ENCODE measurements around the gene ADGRA1. TPM values are rescaled to one million over a fixed set of nuclear protein-coding genes. Genes with fewer than 3 reads are reported as not detected.

The ADGRA1 gene
- total RNA-seq, 1 experiment from 2014 or later: not detected

GRCh38 chr10:133178357-133179127, 90.8 kb downstream of the ADGRA1 start:
- DNase-seq (ENCODE audit: low spot score): no peak

- no peak for DNase-seq (ENCODE audit: low spot score)
Observed at GRCh38 chr10:133179128-133179520, 91.4 kb downstream of the ADGRA1 start.

DNA sequence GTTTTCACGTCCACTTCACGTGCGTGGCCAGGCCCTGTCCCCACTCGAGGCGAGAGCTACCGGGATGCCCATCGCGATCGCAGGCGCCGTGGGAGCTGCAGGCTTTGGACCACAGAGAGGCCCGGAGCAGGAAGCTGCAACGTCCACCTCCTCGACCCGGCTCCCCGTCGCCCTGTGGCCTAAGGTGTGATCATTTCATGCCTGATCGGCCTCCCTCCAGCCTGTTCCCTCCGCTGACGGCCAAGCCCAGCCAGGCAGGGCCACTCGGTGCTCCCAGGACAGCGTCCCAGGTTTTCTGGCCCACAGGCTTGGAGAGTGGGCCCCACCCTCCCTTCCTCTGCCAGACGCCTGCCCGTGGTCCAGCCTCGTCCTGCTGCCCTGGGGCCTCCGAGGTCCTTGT, 91.9 kb downstream of the ADGRA1 start:
- DNase-seq (ENCODE audit: low spot score): no peak

DNA sequence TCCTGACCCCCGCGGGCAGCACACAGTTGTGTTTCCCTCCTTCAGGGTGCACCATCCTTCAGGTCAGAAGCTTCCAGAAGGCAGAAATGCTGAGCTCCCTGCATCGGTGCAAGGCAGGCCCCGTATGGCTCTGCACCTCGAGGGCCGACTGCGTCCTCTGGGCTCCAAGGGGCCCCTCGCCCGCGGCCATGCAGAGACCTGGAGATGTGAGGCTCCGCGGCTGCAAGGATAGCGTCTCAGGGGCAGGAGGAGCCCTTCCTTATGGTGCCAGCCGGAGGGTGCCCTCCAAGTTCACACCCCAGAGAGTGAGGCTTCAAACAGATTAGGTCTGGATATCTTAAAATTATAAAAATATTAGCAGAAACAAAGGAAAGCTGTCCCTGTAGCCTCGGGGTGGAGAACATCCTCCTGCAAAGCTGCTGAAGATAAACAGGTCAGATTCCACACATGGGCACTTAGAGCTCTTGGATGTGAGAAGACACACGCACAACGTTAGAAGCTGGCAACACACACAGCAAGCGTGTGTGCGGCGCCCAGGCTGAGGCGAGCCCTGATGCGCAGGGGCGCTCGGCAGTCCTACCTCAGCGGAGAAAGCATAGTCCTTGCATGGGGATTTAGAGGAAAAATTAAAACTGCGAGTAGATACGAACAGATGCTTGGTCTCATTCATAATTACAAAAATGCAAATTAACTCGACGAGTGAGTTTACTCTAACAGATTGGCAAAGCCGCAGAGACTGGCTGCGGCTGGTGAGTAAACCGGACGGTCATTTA, 92.7 kb downstream of the ADGRA1 start:
- no peak for DNase-seq (ENCODE audit: low spot score)

- no peak for DNase-seq (ENCODE audit: low spot score)
Observed at GRCh38 chr10:133180965-133181639, 93.4 kb downstream of the ADGRA1 start.

Other genes with a start within 250 kb of the ADGRA1 start
- 1.0 and 4.8 TPM in 2 replicates for gene CFAP46, start 145.4 kb upstream of the ADGRA1 start, total RNA-seq (2014; rRNA removed; shearing (Covaris generic))
- 0.39 and 1.6 TPM in 2 replicates for gene KNDC1, start 72.3 kb downstream of the ADGRA1 start, total RNA-seq (2014; rRNA removed; shearing (Covaris generic))
- gene UTF1, start 142.3 kb downstream of the ADGRA1 start, total RNA-seq (2014; rRNA removed; shearing (Covaris generic)): not detected in 2 replicates
- gene VENTX, start 149.9 kb downstream of the ADGRA1 start, total RNA-seq (2014; rRNA removed; shearing (Covaris generic)): not detected in 2 replicates
- 0.50 and 2.8 TPM in 2 replicates for gene ADAM8, start 188.9 kb downstream of the ADGRA1 start, total RNA-seq (2014; rRNA removed; shearing (Covaris generic))
- gene TUBGCP2, start 220.9 kb downstream of the ADGRA1 start, total RNA-seq (2014; rRNA removed; shearing (Covaris generic)): 49.1 and 54.5 TPM in 2 replicates
- 53.2 and 66.3 TPM in 2 replicates for gene ZNF511, start 221.0 kb downstream of the ADGRA1 start, total RNA-seq (2014; rRNA removed; shearing (Covaris generic))
- gene CALY, start 249.0 kb downstream of the ADGRA1 start, total RNA-seq (2014; rRNA removed; shearing (Covaris generic)): not detected in 2 replicates